Cardiac fibroblast (primary cell): ENCODE data around the gene DTX3.
A peak's percentile ranks its signal among the peaks of the same experiment; 100 is the strongest.

Experiments
- DNase-seq, 2 donors: peaks; one replicate each; pipeline versions ENCODE4 v3.0.0 to v3.0.0-alpha.2; 2010; ENCODE audit warnings: low read depth in 2 of 2
- H3K4me3 ChIP-seq, 2 donors: replicated peaks in 1 of 2; 1 replicate in 1 of 2; 2 replicates in 1 of 2; pipeline ENCODE4 v1.5.1; 2011; ENCODE audit warnings: low read depth in 2 of 2, low read length in 2 of 2, mild to moderate bottlenecking in 2 of 2, moderate library complexity in 1 of 2
- CTCF ChIP-seq: IDR thresholded peaks from one replicate; pipeline ENCODE4 v1.5.1; 2011; ENCODE audit warnings: low read depth, mild to moderate bottlenecking, low read length, inconsistent platforms

Gene DTX3

GRCh38 chr12:57577981-57578758, 26.5 kb upstream of the DTX3 start:
- no peak for TF ChIP-seq CTCF
- DNase-seq = no peak
- H3K4me3 ChIP-seq = no peak overlapping the region

- no peak for TF ChIP-seq CTCF
- H3K4me3 ChIP-seq = no peak overlapping the region
- DNase-seq = no peak
Observed at GRCh38 chr12:57579011-57579410, 25.6 kb upstream of the DTX3 start.

GRCh38 chr12:57579677-57580465, 24.8 kb upstream of the DTX3 start:
- peak in 1 of 2 donors; percentile 11 for DNase-seq
- no peak overlapping the region for H3K4me3 ChIP-seq
- no peak for TF ChIP-seq CTCF

GRCh38 chr12:57580466-57580795, 24.2 kb upstream of the DTX3 start:
- no peak for TF ChIP-seq CTCF
- no peak for DNase-seq
- H3K4me3 ChIP-seq = no peak overlapping the region

GRCh38 chr12:57581802-57582201, 22.8 kb upstream of the DTX3 start:
- H3K4me3 ChIP-seq = no peak overlapping the region
- TF ChIP-seq CTCF = no peak
- no peak for DNase-seq

- DNase-seq = no peak
- no peak for TF ChIP-seq CTCF
- no peak overlapping the region for H3K4me3 ChIP-seq
Observed at GRCh38 chr12:57582440-57582839, 22.2 kb upstream of the DTX3 start.
